HG03095 (cell line): ENCODE data around the gene MORC4.
A peak's percentile ranks its signal among the peaks of the same experiment; 100 is the strongest.
"Not testable (repeated sequence)": the region's sequence is repeated elsewhere in the genome, so short reads cannot be mapped to it uniquely, and the experiment has no call there.

Source experiments
- ATAC-seq: cut with Tn5 transposase; IDR thresholded peaks from one replicate; pipeline ENCODE4 v1.9.1; 2021; ENCODE audit warnings: moderate library complexity; ENCODE audit not compliant: unreplicated experiment

The MORC4 gene

DNA sequence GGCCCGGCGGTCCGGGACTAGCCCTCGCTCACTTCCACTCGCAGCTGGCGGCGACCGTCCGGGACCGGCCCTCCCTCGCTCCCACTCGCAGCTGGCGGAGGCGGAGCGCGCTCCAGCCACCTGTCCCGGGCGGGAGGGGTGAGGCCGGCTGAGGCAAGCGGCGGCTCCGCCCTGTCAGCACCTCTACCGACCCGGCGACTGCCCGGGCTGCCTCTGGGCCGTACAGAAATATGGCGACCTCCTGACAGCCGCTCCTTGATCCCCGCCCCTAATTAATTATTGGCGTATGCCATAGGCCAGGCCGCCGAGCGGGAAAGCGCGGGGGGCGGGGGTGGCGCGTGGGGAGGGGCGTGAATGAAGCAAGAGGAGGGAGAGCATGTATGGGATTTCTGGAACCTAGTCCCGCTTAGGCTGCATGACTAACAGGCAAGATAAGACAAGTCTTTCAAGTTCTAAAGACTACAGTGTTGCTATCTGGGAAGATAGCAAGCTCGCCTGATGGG, at the start of gene MORC4:
TSS of gene MORC4 (minus strand) at position 200 of the 503 bp plus-strand sequence. CDS start 243 bp downstream, outside the sequence.
- ATAC-seq: peak; percentile 80

GRCh38 chrX:107047622-107048021, 47.6 kb upstream of the MORC4 start:
- no peak for ATAC-seq

GRCh38 chrX:107029752-107030151, 29.7 kb upstream of the MORC4 start:
- no peak for ATAC-seq

GRCh38 chrX:107025545-107025944, 25.5 kb upstream of the MORC4 start:
- no peak for ATAC-seq

GRCh38 chrX:107014936-107015335, 14.9 kb upstream of the MORC4 start:
- ATAC-seq: no peak

GRCh38 chrX:107008034-107008433, 8.0 kb upstream of the MORC4 start:
- ATAC-seq: no peak

- peak; percentile 51 for ATAC-seq
Measured at GRCh38 chrX:106999002-106999975, 723 bp downstream of the MORC4 start.

DNA sequence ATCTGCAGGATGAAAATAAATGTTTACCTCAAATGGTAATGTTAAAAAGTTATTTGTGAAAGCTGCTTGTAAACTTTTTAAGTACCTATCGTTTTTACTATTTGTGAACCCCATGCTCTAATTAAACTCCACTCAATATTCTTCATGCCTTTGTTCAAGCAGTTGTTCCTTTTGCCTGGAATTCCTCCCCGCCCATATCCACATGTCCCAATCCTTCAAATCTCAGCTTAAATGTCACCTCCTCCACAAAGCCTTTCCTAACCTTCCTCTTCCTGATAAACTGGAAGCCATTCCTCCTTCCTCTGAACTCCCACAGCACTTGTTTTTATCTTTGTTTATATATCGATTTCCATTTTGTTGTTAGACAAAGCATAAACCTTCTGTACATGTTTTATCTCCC, 2.4 kb downstream of the MORC4 start:
- ATAC-seq: no peak

- ATAC-seq: no peak
Measured at GRCh38 chrX:106995678-106996077, 4.3 kb downstream of the MORC4 start.

GRCh38 chrX:106987488-106987887, 12.5 kb downstream of the MORC4 start:
- no peak for ATAC-seq

DNA sequence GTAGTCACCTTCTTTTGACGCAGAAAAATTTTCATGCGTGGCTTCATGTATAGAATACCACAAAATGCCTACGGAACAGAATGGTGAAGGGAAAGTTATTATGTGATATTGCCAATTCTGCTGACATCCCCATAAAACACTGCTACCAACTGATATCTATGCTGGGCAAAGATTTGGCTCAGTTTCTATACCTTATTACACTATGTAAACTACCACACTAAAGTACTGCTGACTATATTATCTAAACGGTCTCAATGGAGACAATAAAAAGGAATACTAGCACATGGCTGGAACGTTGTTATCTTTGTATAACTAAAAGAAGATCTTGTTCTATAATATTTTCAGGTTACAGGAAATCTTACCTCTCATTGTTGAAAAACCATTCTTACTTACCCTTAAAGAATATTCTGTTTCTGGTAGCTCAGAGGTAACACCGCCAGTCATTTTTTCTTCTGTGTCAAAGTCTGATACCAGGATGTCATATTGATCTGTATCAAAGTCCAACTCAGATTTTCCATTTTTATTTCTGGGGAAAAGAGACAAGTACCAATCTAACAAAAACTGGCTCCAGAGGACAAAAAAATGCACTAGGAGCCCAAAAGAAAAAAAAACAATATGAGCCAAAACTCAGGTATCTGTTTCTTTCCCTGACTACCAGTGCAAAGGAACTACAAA, 18.9 kb downstream of the MORC4 start:
- no peak for ATAC-seq

DNA sequence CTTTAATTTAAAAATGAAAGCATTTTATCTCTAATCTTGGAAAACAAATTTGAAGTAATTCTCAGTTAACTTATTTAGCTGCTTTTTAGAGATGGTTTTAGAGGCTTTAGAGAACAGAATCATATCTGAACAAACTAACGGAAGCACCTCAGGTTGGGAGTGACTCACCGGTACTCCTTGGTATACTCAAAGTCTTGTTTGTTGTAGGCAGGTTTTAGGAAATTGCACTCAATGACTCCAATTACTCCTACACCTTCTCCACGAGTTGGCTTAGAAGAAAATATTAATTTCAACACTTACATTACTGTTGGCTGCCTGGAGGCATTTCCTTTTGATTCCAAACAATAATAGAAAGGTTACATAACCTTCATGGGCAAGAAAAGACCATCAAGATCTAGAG, 23.6 kb downstream of the MORC4 start:
- ATAC-seq: no peak

GRCh38 chrX:106973433-106974149, 26.4 kb downstream of the MORC4 start:
- ATAC-seq: no peak

GRCh38 chrX:106972896-106973295, 27.1 kb downstream of the MORC4 start:
- no peak for ATAC-seq

DNA sequence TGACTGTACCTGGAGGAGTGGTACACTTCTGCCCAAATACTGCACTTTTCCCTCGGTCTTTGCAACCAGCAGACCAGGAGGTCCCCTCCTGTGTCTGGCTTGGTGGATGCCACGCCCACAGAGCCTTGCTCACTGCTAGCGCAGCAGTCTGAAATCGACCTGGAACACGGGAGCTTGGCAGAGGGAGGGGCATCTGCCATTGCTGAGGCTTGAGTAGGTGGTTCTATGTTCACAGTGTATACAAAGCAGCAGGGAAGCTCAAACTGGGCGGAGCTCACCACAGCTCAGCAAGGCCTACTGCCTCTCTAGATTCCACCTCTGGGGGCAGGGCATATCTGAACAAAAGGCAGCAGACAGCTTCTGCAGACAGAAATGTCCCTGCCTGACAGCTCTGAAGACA, 33.5 kb downstream of the MORC4 start:
- not testable (repeated sequence) for ATAC-seq

GRCh38 chrX:106964290-106964689, 35.7 kb downstream of the MORC4 start:
- no peak for ATAC-seq

GRCh38 chrX:106963111-106963510, 36.9 kb downstream of the MORC4 start:
- no peak for ATAC-seq

DNA sequence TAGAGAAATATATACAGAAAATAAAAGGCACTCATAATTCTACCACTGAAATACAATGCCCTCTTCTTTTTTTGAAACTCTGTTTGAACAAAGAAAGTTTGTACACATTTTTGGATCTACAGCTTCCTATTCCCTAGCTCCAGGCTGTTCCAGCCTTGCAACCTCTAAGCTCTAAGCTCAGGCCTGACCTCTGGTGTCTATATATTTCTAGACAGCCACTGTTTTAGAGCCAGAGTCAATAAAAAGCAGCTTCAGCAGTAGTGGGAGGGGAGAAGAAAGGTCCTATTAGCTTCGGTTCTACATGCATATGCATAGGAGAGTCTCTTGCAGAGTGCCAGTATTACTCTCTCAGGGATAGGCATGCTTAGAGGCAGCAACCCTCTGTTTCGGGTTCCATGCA, 40.1 kb downstream of the MORC4 start:
- no peak for ATAC-seq

GRCh38 chrX:106957856-106958255, 42.2 kb downstream of the MORC4 start:
- no peak for ATAC-seq

GRCh38 chrX:106955004-106955772, 44.8 kb downstream of the MORC4 start:
- no peak for ATAC-seq
